ENCODE measurements around the gene ZNF385A. TPM values are rescaled to one million over a fixed set of nuclear protein-coding genes. Genes with fewer than 3 reads are reported as not detected.

Gene ZNF385A
- total and polyA plus RNA-seq, 2 of the 13 experiments (the other 11 are each of a cell fraction or from before 2014, with no cell fraction given) = 0.44 to 0.67 TPM

DNA sequence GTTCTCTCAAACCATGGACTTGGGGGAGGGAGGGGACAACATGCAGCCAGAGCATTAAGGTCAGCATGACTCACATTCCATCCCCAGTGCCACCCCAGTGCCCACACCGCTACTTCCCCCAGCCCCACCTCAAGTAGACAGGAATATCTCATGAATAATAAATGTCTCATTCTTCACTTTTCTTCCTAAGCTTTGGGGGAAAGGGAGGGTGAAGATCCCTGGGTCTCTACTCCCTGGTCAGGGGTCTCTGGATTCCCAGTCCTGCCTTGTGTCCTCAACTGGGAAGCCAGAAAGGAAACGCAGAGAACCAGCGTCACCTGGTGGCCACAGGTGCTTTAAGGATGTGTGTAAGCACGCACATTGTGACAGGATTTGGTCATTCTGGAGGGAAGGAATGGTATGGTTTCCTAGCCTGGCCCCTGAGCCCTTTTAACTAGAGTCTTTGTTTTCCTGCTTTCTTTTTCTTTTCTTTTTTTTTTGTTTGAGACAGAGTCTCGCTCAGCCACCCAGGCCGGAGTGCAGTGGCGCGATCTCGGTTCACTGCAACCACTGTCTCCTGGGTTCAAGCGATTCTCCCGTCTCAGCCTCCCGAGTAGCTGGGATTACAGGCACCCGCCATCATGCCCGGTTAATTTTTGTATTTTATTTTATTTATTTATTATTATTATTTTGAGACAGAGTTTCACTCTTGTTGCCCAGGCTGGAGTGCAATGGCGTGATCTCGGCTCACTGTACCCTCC, 23.6 kb downstream of the ZNF385A start (continued):
- TF ChIP-seq, protein P1, sequence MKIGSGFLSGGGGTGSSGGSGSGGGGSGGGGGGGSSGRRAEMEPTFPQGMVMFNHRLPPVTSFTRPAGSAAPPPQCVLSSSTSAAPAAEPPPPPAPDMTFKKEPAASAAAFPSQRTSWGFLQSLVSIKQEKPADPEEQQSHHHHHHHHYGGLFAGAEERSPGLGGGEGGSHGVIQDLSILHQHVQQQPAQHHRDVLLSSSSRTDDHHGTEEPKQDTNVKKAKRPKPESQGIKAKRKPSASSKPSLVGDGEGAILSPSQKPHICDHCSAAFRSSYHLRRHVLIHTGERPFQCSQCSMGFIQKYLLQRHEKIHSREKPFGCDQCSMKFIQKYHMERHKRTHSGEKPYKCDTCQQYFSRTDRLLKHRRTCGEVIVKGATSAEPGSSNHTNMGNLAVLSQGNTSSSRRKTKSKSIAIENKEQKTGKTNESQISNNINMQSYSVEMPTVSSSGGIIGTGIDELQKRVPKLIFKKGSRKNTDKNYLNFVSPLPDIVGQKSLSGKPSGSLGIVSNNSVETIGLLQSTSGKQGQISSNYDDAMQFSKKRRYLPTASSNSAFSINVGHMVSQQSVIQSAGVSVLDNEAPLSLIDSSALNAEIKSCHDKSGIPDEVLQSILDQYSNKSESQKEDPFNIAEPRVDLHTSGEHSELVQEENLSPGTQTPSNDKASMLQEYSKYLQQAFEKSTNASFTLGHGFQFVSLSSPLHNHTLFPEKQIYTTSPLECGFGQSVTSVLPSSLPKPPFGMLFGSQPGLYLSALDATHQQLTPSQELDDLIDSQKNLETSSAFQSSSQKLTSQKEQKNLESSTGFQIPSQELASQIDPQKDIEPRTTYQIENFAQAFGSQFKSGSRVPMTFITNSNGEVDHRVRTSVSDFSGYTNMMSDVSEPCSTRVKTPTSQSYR (CRISPR knock-in tag; IDR thresholded peaks at IDR 0.05; ENCODE audit: borderline replicate concordance) = no peak
- TF ChIP-seq FOXM1 (CRISPR knock-in tag; IDR thresholded peaks at IDR 0.05) (no peak), HNF4A (CRISPR knock-in tag; IDR thresholded peaks at IDR 0.05) (peak; percentile 12; the same call in 1 of the 2 replicates), ATF1 (CRISPR knock-in tag; IDR thresholded peaks at IDR 0.05) (no peak), GPN1 (CRISPR knock-in tag; IDR thresholded peaks at IDR 0.05; ENCODE audit: borderline replicate concordance) (no peak), ZBTB20 (CRISPR knock-in tag; IDR thresholded peaks at IDR 0.05; ENCODE audit: borderline replicate concordance, low read depth) (no peak), MYNN (CRISPR knock-in tag; IDR thresholded peaks at IDR 0.05; ENCODE audit: low read depth) (no peak), MYC (CRISPR knock-in tag; IDR thresholded peaks at IDR 0.05; ENCODE audit: borderline replicate concordance) (peak; percentile 65; the same call in 1 of the 2 replicates), CHCHD3 (CRISPR knock-in tag; IDR thresholded peaks at IDR 0.05) (no peak), ZBTB21 (CRISPR knock-in tag; IDR thresholded peaks at IDR 0.05) (no peak), ATAD3A (CRISPR knock-in tag; IDR thresholded peaks at IDR 0.05) (no peak), CREM (IDR thresholded peaks at IDR 0.05) (no peak), CREM (CRISPR knock-in tag; IDR thresholded peaks at IDR 0.05) (no peak), GATA4 (IDR thresholded peaks at IDR 0.05; ENCODE audit: borderline replicate concordance, low read depth) (no peak), TEAD3 (CRISPR knock-in tag; optimal IDR thresholded peaks at IDR 0.05; ENCODE audit: borderline replicate concordance) (peak; percentile 87), ZNF644 (CRISPR knock-in tag; IDR thresholded peaks at IDR 0.05; ENCODE audit: low read depth) (no peak), POLR2A (IDR thresholded peaks at IDR 0.05; ENCODE audit: insufficient read depth in 1 of 2, low read depth in 2 of 2, low read length in 2 of 2) (no peak)
- TF ChIP-seq, protein P2, sequence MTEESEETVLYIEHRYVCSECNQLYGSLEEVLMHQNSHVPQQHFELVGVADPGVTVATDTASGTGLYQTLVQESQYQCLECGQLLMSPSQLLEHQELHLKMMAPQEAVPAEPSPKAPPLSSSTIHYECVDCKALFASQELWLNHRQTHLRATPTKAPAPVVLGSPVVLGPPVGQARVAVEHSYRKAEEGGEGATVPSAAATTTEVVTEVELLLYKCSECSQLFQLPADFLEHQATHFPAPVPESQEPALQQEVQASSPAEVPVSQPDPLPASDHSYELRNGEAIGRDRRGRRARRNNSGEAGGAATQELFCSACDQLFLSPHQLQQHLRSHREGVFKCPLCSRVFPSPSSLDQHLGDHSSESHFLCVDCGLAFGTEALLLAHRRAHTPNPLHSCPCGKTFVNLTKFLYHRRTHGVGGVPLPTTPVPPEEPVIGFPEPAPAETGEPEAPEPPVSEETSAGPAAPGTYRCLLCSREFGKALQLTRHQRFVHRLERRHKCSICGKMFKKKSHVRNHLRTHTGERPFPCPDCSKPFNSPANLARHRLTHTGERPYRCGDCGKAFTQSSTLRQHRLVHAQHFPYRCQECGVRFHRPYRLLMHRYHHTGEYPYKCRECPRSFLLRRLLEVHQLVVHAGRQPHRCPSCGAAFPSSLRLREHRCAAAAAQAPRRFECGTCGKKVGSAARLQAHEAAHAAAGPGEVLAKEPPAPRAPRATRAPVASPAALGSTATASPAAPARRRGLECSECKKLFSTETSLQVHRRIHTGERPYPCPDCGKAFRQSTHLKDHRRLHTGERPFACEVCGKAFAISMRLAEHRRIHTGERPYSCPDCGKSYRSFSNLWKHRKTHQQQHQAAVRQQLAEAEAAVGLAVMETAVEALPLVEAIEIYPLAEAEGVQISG (CRISPR knock-in tag; IDR thresholded peaks at IDR 0.05) = peak; percentile 32; the same call in 1 of the 2 replicates
- TF ChIP-seq, protein P3, sequence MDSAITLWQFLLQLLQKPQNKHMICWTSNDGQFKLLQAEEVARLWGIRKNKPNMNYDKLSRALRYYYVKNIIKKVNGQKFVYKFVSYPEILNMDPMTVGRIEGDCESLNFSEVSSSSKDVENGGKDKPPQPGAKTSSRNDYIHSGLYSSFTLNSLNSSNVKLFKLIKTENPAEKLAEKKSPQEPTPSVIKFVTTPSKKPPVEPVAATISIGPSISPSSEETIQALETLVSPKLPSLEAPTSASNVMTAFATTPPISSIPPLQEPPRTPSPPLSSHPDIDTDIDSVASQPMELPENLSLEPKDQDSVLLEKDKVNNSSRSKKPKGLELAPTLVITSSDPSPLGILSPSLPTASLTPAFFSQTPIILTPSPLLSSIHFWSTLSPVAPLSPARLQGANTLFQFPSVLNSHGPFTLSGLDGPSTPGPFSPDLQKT (CRISPR knock-in tag; IDR thresholded peaks at IDR 0.05; ENCODE audit: borderline replicate concordance) = no peak
- TF ChIP-seq, protein P4, sequence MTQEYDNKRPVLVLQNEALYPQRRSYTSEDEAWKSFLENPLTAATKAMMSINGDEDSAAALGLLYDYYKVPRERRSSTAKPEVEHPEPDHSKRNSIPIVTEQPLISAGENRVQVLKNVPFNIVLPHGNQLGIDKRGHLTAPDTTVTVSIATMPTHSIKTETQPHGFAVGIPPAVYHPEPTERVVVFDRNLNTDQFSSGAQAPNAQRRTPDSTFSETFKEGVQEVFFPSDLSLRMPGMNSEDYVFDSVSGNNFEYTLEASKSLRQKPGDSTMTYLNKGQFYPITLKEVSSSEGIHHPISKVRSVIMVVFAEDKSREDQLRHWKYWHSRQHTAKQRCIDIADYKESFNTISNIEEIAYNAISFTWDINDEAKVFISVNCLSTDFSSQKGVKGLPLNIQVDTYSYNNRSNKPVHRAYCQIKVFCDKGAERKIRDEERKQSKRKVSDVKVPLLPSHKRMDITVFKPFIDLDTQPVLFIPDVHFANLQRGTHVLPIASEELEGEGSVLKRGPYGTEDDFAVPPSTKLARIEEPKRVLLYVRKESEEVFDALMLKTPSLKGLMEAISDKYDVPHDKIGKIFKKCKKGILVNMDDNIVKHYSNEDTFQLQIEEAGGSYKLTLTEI (CRISPR knock-in tag; conservative IDR thresholded peaks at IDR 0.05) = no peak
- TF ChIP-seq, protein P5, sequence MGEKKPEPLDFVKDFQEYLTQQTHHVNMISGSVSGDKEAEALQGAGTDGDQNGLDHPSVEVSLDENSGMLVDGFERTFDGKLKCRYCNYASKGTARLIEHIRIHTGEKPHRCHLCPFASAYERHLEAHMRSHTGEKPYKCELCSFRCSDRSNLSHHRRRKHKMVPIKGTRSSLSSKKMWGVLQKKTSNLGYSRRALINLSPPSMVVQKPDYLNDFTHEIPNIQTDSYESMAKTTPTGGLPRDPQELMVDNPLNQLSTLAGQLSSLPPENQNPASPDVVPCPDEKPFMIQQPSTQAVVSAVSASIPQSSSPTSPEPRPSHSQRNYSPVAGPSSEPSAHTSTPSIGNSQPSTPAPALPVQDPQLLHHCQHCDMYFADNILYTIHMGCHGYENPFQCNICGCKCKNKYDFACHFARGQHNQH (CRISPR knock-in tag; IDR thresholded peaks at IDR 0.05) = peak; percentile 22; the same call in 1 of the 2 replicates

Measured in HepG2 (cell line).